HG03280 (cell line): ENCODE results near the gene ATP6V0E2.
"Not testable (repeated sequence)": the region's sequence is repeated elsewhere in the genome, so short reads cannot be mapped to it uniquely, and the experiment has no call there.

ENCODE experiments used
- ATAC-seq: cut with Tn5 transposase; IDR thresholded peaks from one replicate; pipeline ENCODE4 v1.9.1; 2021; ENCODE audit warnings: mild to moderate bottlenecking, moderate library complexity; ENCODE audit not compliant: unreplicated experiment

The ATP6V0E2 gene

GRCh38 chr7:149875396-149875795, 1.6 kb downstream of the ATP6V0E2 start:
- ATAC-seq = no peak

- no peak for ATAC-seq
Observed at GRCh38 chr7:149877890-149878522, 4.2 kb downstream of the ATP6V0E2 start.

- ATAC-seq = no peak
Observed at GRCh38 chr7:149878523-149878921, 4.8 kb downstream of the ATP6V0E2 start.

GRCh38 chr7:149879271-149879743, 5.5 kb downstream of the ATP6V0E2 start:
- ATAC-seq = no peak

GRCh38 chr7:149879766-149880637, 6.2 kb downstream of the ATP6V0E2 start:
- no peak for ATAC-seq

GRCh38 chr7:149880638-149881311, 7.0 kb downstream of the ATP6V0E2 start:
- ATAC-seq = no peak

- ATAC-seq = no peak
Observed at GRCh38 chr7:149881328-149882247, 7.8 kb downstream of the ATP6V0E2 start.

- ATAC-seq = no peak
Observed at GRCh38 chr7:149882248-149883047, 8.7 kb downstream of the ATP6V0E2 start.

GRCh38 chr7:149883048-149883438, 9.3 kb downstream of the ATP6V0E2 start:
- no peak for ATAC-seq

- ATAC-seq = peak; percentile 76
Observed at GRCh38 chr7:149883452-149883861, 9.7 kb downstream of the ATP6V0E2 start.

GRCh38 chr7:149884016-149884415, 10.2 kb downstream of the ATP6V0E2 start:
- ATAC-seq = no peak

- no peak for ATAC-seq
Observed at GRCh38 chr7:149884541-149884940, 10.8 kb downstream of the ATP6V0E2 start.

- no peak for ATAC-seq
Observed at GRCh38 chr7:149885191-149886017, 11.6 kb downstream of the ATP6V0E2 start.

GRCh38 chr7:149886018-149886415, 12.2 kb downstream of the ATP6V0E2 start:
- ATAC-seq = no peak

- no peak for ATAC-seq
Observed at GRCh38 chr7:149887311-149887710, 13.5 kb downstream of the ATP6V0E2 start.

- ATAC-seq = not testable (repeated sequence)
Observed at GRCh38 chr7:149890715-149891114, 16.9 kb downstream of the ATP6V0E2 start.

- not testable (repeated sequence) for ATAC-seq
Observed at GRCh38 chr7:149894957-149895356, 21.2 kb downstream of the ATP6V0E2 start.

- ATAC-seq = not testable (repeated sequence)
Observed at GRCh38 chr7:149907776-149908376, 34.1 kb downstream of the ATP6V0E2 start.
